ENCODE results near the gene KY.
"Not testable (repeated sequence)": the region's sequence is repeated elsewhere in the genome, so short reads cannot be mapped to it uniquely, and the experiment has no call there.

- TF ChIP-seq CTCF (IDR thresholded peaks at IDR 0.05; ENCODE audit: low read depth, low read length, poor library complexity, severe bottlenecking); EZH2phosphoT487 (IDR thresholded peaks at IDR 0.05; ENCODE audit: borderline replicate concordance, low read length): not testable (repeated sequence)
These were observed 80.9 kb downstream of the KY start for GRCh38 chr3:134569899-134570298.

All from DOHH2 (cell line).